Measurements from ENCODE around the gene GCK.

GRCh38 chr7:44162179-44162578, 27.1 kb downstream of the GCK start:
- TF ChIP-seq CTCF (conservative IDR thresholded peaks at IDR 0.05; ENCODE audit: low read depth, low read length) (no peak), EZH2 (IDR thresholded peaks at IDR 0.05; ENCODE audit: borderline replicate concordance, low read depth, low read length, poor library complexity, severe bottlenecking) (no peak)
